Posterior vena cava (tissue), 2 donors: Measurements from ENCODE around the gene FAM209B. TPM values are rescaled to one million over a fixed set of nuclear protein-coding genes. Genes with fewer than 3 reads are reported as not detected.
"Not testable (repeated sequence)": the region's sequence is repeated elsewhere in the genome, so short reads cannot be mapped to it uniquely, and the experiment has no call there.

Source experiments
- DNase-seq: peaks from one replicate; pipeline ENCODE4 v3.0.0-alpha.2; 2020; ENCODE audit warnings: low spot score
- intact Hi-C, 2 donors: fragments of 100-400 bp; cut with DNase I; formaldehyde crosslinking; loops; one replicate each; pipeline versions ENCODE4 v1.14.1 to v1.14.2; 2022 to 2023
- total RNA-seq, 2 donors: library from RNA; stranded (reverse); fragmentation: NEBNext Ultra II Directional; extraction: Animal tissue kit (Norgen Biotek cat#: 25700); gene quantifications; one replicate each; pipeline ENCODE4 v1.2.1, GENCODE V29; 2021
- donor health status: DM: yes; HTN: yes; CAD: no.
- donor health status: DM: yes; HTN: yes; CAD: no.

FAM209B gene
- total RNA-seq, 2 donors from 2014 or later, result 0.38 to 0.65 TPM

DNA sequence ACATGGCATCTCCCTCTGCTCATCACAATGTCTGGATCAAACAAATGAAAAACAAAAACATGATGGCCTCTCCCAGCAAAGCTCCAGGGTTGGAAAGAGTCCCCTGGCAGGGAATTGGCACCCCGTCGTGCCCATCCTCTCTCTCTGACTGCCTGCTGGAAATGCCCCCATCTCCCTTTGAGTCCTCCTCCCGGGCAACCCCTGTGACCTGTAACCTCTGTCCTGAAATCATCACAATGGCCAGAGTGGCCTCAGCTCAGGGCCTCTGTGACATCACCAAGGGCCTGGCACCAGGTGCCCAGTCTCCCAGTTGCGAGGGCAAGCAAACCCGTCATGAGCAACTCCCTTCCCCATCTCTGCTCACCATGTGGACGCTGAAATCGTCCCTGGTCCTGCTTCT, 8.6 kb upstream of the FAM209B start, which contains the start of gene FAM209A:
FAM209A (plus strand) TSS at position 301 of the 400 bp plus-strand sequence; CDS start at position 366, 65 bp downstream.
- intact Hi-C loops, result not testable (repeated sequence)
- DNase-seq, result peak; percentile 37

DNA sequence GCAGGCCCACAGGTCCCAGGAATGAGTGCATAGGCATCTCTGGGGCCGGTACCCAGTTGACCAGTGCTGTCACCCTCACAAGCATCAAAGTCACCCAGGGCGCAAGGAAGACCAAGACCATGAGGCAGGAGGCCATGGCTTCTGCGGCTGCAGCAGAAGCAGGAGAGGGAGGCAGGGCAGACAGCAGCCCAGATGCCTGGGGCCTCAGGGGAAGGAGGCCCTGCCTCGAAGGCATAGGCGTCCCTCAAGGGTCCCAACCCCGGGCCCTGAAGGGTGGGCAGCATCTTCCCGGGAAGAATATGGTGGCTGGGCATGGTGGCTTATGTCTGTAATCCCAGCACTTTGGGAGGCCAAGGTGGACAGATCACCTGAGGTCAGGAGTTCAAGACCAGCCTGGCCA, 5.5 kb upstream of the FAM209B start:
- no peak for DNase-seq
- intact Hi-C loops, result no loop called here

DNA sequence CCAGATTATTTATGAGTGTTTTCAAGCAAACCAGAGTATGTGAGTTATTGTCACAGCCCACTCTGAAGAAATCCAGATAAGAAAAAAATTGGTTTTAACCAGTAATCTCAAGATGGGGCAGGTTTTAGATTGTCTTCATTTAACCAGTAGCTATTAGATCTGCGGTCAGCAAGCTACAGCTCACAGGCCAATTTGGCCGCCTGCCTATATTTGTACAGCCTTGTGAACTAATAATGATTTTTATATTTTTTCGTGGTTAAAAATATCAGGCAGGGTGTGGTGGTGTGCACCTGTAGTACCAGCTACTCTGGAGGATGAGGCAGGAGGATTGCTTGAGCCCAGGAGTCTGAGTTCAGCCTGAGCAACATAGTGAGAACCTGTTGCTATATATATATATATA, 5.0 kb downstream of the FAM209B start:
- intact Hi-C loops, result no loop called here
- DNase-seq, result no peak

DNA sequence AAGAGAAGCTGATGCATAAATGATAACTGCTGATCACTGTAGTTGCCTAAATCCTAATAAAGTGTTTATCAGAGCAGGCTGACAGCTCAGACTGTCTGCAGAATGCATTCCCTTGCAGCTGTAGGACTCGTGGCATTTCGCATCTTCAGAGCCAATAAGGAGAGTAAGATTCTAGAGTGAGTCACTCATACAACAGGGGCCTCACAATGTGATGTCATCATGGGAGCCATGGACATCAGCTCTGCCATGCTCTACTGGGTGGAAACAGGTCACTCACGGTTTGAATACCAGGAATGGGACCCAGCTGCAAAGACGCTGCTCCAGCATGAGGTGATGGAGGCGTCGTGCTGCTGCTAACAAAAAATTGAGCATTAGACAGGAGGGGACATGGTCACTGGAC, 7.4 kb downstream of the FAM209B start:
- no peak for DNase-seq
- intact Hi-C loops, result loop anchor here in 1 of 2 donors (10.0 kb wide), 1 partner anchor 514 kb away; no protein-coding TSS in a partner anchor

DNA sequence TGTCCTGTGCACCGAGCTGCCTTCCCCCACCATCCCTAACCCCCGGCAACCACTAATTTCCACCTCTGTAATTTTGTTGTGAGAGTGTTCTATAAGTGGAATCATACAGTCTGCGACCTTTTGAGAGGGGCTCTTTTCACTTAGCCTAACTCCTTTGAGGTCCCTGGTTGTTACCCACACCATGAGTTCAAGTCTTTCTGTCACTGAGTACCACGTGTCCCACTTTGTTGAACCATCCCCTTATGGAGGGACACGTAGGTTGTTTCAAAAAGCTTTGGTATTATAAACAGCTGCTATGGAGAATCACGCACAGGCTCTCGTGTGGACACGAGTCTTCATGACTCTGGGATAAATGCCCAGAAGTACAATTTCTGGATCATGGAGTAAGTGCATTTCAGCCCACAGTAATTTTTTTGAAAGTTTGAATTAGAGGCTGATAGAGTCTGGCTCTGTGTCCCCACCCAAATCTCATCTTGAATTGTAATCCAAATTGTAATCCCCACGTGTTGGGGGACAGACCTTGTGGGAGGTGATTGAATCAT, 9.5 kb downstream of the FAM209B start:
- intact Hi-C loops, result loop anchor here in 1 of 2 donors (10.0 kb wide), 1 partner anchor 512 kb away; no protein-coding TSS in a partner anchor
- no peak for DNase-seq

DNA sequence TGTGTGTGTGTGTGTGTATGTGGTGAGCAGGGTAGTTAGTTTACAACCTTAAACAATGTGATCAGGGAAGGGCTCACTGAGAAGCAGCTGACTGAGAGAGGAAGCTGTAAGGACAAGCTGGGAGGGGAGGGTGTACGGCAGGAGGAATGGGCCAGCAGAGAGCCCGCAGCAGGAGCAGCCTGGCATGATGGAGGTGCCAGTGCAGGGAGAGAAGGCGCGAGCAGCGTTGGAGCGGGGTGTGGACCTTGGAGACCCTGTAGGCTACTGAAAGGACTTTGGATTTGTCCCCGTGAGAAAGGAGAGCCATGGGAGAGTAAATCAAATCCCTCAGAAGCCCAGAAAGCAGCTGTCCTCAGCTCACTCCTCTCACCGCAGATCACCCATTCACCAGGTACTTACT, 18.5 kb downstream of the FAM209B start:
- intact Hi-C loops, result loop anchor here in 1 of 2 donors (5.0 kb wide), 1 partner anchor 796 kb away; no protein-coding TSS in a partner anchor
- DNase-seq, result no peak

DNA sequence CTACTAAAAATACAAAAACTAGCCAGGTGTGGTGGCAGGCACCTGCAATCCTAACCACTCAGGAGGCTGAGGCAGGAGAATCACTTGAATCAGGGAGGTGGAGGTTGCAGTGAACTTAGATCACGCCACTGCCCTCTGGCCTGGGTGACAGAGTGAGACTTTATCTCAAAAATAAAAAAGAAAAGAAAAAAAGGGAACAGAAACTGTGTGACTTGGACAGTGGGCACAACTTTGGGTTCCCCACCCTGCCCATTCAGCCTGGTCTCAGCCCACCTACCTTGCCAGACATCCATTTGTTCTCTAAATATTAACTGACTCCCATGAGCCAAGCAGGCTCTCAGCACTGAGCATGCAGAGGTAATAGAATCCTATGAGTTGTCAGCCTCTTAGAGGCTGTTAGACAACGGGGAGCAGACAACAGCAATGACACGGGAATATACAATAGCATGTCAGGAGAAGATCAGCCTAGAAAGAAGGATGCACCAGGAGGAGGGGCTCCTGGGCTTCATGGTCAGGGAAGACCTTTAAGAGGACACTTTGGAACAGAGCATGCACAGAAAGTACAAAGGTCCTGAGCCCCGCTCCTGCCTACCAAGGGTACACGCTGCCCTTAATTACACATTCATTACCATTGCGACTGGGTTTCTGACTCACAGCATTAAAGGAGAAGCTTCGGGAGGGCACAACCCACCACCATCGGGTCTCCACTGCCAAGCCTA, 20.0 kb downstream of the FAM209B start:
- intact Hi-C loops, result loop anchor here in 1 of 2 donors (5.0 kb wide), 1 partner anchor 794 kb away; no protein-coding TSS in a partner anchor
- no peak for DNase-seq

DNA sequence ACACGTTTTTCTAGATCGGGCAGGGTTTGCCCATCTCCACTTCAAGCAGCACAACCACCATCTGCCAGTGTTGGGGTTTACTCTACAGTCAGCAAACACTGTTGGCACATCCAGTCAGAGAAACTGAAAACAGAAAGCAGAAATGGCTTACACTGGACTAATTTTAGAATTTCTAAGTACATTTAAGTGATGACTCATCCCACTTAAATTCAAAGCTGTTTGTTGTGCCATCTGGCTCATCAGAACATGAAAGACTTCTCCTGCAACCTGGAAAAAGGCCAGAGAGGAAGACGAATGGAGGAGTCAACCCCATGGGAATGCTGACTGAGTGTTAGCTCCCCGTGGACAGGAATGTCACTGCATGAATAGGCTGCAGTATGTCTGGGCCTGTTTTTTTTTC, 21.8 kb downstream of the FAM209B start:
- intact Hi-C loops, result loop anchor here in 1 of 2 donors (5.0 kb wide), 1 partner anchor 792 kb away; no protein-coding TSS in a partner anchor
- no peak for DNase-seq

DNA sequence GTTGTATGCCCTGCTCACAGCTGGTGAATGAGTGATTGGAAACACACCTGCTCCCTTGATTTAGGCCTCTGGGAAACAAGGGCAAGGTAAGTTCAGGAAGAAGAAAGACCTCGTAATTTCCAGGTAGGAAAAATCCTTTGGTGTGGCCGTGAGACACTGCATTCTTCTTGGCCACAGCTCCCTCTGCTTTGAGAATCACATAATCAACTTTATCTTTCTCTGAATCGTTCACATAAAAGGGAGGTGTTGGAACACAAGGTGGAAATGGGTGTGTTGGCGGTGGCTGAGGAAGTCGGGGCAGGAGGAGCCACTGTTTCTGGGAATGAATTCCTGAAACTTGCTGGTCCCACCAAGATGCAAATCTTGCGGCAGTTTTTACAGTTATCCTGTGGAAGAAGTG, 25.9 kb downstream of the FAM209B start:
- intact Hi-C loops, result no loop called here
- DNase-seq, result no peak

DNA sequence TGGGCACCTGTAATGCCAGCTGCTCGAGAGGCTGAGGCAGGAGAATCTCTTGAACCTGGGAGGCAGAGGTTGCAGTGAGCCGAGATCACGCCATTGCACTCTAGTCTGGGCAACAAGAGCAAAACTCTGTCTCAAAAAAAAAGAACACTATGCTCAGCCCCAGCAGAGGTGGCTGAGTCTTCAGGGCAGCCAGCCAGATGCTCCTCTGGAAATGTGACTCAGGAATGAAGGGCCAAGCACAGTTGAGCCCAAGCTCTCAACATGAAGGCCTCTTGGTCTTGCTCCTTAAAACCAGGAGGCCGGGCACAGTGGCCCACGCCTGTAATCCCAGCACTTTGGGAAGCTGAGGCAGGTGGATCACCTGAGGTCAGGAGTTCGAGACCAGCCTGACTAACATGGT, 31.5 kb downstream of the FAM209B start:
- DNase-seq, intact Hi-C loops: not testable (repeated sequence)

DNA sequence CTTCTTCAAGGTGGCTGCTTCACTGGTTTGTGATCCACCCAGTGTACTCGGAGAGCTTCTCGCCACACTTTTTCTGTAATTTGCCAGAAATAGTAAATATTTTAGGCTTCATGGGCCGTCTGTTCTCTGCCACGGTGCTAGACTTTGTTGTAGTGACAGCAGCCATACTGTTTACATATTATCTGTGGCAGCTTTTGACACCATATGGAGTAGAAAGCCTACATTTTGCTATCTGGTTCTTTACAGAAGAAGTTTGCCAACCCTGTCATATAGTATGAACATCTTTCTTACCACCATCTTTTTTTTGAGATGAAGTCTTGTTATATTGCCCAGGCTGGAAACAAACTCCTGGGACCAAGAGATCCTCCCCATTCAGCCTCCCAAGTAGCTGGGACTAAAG, 32.5 kb downstream of the FAM209B start:
- intact Hi-C loops, result no loop called here
- DNase-seq, result no peak

DNA sequence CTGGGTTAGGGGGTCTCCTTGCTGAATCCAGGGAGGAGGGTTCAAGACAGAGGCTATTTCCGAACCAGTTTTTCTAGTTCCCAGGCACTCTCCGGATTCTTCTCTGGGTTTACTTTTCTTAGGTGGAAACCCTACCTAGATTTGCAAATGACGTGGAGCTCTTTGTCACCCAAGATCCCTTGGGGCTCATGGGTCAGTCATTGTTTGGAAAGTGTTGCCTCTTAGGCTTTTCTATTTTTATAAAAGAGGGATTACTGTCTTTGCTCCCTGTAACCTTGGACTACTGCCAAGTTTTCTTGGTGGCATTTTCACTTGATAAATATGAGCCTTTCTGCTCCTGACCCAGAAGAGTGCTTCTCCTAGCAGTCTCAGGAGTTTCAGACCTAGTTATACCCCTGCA, 33.6 kb downstream of the FAM209B start:
- intact Hi-C loops, result loop anchor here in 1 of 2 donors (2.0 kb wide), 1 partner anchor 78 kb away; no protein-coding TSS in a partner anchor
- no peak for DNase-seq

DNA sequence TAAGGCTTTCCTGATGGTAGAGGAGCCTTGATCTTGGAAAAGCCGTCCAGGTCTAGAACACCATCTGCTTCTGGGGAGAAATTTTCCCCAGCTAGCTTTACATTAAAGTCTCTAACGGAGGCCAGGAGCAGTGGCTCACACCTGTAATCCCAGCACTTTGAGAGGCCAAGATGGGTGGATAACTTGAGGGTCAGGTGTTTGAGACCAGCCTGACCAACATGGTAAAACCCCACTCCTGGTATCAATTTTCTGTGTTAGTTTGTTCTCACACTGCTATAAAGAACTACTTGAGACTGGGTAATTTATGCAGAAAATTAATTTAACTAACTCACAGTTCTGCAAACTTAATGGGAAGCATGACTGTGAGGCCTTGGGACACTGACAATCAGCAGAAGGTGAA, 37.8 kb downstream of the FAM209B start:
- intact Hi-C loops, result no loop called here
- DNase-seq, result no peak

DNA sequence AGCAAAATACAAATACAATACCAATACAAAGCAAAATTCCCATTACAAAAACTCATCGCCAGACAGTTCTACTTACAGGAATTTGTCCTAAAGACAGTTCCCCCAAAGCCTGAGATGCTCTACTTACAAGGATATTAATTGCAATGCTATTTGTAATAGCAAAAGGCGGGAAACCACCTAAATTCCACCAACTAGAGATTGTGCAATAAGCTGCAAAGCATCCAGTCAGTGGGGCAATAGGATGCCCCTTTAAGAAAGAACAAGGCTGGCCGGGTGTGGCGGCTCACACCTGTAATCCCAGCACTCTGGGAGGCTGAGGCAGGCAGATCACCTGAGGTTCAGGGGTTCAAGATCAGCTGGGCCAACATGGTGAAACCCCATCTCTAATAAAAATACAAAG, 39.1 kb downstream of the FAM209B start:
- DNase-seq, result no peak
- intact Hi-C loops, result no loop called here

DNA sequence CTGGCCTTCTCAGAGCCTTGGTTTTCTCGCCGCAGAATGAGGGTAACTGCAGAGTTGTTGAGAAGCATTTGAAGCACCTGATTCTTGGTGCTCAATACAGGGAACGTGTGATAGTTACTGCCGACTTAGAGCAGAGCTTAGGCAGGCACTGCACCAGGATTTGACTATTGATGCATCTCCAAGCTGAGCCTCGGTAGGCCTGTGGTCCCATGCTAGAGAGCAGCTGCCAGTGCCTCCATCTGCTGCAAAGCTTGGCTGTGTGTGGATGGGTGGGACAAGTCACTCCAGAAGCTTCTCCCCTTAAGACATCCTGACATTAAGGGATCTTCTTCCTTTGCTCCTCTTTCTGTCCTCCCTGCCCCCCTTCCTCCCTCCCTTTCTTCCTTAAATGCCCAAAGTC, 40.9 kb downstream of the FAM209B start:
- intact Hi-C loops, result no loop called here
- DNase-seq, result no peak

DNA sequence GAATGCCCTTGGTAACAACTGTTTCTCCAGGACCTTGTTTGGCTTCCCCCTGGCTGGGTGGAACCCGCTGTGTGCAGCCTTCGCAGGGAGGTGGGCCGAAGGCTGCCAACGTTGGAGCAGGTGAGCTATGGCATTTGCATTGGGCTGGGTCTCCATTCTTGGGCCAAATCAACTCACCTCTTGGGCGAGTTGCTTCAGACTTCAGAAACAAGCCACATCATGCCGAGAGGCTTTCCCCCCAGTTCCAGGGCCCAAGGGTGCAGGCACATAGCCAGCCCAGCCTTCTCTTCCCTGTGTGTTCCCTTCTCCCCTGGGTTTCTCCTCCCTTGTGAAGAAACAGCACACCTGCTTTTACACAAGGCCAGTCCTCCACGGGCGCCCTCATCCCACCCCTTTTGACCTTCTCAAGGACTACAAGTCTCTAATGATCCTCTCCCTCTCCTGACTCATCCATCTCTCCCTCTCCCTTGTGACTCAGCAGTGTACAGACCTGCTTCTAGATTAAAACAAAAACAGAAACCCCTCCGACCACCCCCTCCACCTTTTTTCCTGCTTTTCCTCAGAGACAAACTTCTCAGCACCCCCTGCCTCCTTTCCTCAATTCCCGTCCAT, 41.6 kb downstream of the FAM209B start:
- intact Hi-C loops, result no loop called here
- no peak for DNase-seq

DNA sequence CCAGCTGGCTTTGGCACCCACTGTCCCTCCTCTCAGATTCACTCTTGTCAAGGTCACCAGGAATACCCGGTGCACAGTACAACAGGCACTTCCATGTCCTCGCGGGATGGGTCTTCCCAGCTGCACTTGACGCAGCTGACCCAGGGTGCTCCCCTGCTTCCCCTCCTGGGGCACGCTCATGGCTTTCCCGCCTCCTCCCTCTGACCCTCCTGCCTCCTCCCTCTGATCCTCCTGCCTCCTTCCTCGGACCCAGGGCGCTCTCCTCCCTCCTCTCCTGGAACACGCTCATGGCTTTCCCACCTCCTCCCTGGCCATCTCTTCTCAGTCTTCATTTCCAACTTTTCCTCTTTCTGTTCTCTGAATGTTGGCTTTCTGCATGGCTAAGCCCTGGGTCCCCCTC, 42.1 kb downstream of the FAM209B start:
- intact Hi-C loops, result no loop called here
- DNase-seq, result no peak

DNA sequence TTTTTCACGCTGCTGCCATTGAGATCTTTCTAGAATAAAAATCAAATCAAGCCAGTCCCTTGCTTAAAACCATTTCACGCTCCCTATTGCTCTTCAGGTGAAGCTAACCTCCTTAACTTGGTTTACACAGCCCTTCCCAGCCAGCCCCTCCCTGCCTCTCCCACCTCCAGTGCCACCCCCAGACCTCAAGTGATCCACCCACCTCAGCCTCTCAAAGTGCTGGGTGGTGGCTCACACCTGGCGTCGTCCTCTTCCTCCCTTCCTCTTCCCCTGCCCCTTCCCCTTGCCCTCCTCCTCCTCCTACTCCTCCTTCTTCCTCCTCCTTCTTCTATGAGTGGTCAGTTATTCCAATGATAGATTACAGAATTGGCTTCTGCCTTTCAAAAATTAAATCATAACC, 42.9 kb downstream of the FAM209B start:
- intact Hi-C loops, result no loop called here
- DNase-seq, result no peak

DNA sequence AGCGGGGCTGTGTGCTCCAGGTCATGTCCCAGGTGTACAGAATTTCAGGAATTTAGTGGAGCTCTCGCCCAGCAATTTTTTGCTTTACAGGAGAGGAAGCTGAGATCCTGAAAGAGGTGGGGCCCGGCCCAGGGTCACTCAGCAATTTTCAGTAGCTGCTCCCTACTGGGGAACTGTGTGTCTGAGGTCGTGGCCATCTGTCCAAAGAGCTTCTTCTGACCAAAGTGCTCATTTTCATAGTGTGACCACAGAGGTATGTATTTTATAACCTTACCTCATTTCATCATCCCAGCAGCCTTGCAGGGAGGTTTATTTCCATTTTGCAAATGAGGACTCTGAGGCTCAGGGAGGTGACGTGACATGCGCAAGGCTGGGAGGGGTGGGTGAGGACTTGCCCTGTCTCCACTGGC, 46.3 kb downstream of the FAM209B start:
- intact Hi-C loops, result no loop called here
- DNase-seq, result peak; percentile 31

DNA sequence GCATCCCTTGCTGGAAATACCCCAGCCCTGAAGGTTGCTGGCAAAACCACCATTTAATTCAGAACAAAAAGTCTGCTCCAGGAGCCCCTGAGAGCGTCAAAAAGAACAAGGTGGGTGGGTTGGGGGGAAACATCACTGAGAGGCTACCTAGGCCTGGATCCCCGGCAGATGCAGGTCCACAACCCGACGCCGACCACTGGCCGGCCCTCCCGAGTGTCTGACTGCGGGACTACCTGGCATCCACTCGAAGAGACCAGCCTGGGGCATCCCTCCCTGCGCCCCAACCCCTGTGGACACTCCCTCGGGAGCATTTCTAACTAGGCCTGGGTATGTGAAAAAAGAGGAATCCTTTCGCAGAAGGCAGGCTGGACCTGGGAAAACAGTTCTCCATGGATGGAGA, 47.2 kb downstream of the FAM209B start:
- intact Hi-C loops, result no loop called here
- no peak for DNase-seq
